Caco-2 (cell line): ENCODE results near the gene SEZ6L. TPM values are rescaled to one million over a fixed set of nuclear protein-coding genes. Genes with fewer than 3 reads are reported as not detected.

Experiments
- BruUV-seq: library from RNA; stranded (reverse); fragments of 400-500 nt; replicated peaks from 2 replicates; lab custom pipeline; 2021; lab: Mats Ljungman, UMichigan
- CTCF ChIA-PET: fragments of 300-600 bp; sonication (Branson Sonifier 250); formaldehyde crosslinking; loops from one replicate; lab custom pipeline; 2022; ENCODE audit warnings: antibody characterized with exemption; lab: Charles Lee
- POLR2A ChIA-PET: fragments of 300-600 bp; sonication (Branson Sonifier 250); formaldehyde crosslinking; loops from one replicate; lab custom pipeline; 2022; ENCODE audit warnings: antibody characterized with exemption; lab: Charles Lee
- DNase-seq, 2 experiments: peaks; one replicate each; pipeline versions ENCODE4 v3.0.0 to v3.0.0-alpha.2; 2020 to 2022
- H3K27me3 ChIP-seq: replicated peaks from 2 replicates; pipeline ENCODE4 v1.6.0; 2011; ENCODE audit warnings: low read length; ENCODE audit not compliant: control insufficient read depth, insufficient read depth
- H3K36me3 ChIP-seq: 2 replicates; pipeline ENCODE4 v1.5.1; 2011; ENCODE audit warnings: low read length; ENCODE audit not compliant: control insufficient read depth, insufficient read depth
- H3K4me1 ChIP-seq: fragments of 250-450 bp; sonication (Bioruptor Pico); 2 replicates; pipeline ENCODE4 v1.5.1; 2020; ENCODE audit warnings: mild to moderate bottlenecking
- H3K4me3 ChIP-seq: 2 replicates; pipeline ENCODE4 v1.5.1; 2011; ENCODE audit warnings: low read depth, mild to moderate bottlenecking, control low read depth, low read length
- H3K9me3 ChIP-seq: fragments of 250-450 bp; sonication (Bioruptor Pico); 2 replicates; pipeline ENCODE4 v1.5.1; 2020; ENCODE audit warnings: mild to moderate bottlenecking, moderate library complexity
- H3K27ac Mint-ChIP-seq: one replicate; pipeline ENCODE4 v1.8.0; 2022; ENCODE audit warnings: mixed read lengths; ENCODE audit not compliant: unreplicated experiment
- H3K27me3 Mint-ChIP-seq: one replicate; pipeline ENCODE4 v1.8.0; 2022; ENCODE audit warnings: mixed read lengths; ENCODE audit not compliant: insufficient read depth, unreplicated experiment
- H3K36me3 Mint-ChIP-seq: one replicate; pipeline ENCODE4 v1.8.0; 2022; ENCODE audit warnings: mild to moderate bottlenecking, mixed read lengths; ENCODE audit not compliant: insufficient read depth, unreplicated experiment
- H3K4me1 Mint-ChIP-seq: one replicate; pipeline ENCODE4 v1.8.0; 2022; ENCODE audit warnings: low read depth, mixed read lengths; ENCODE audit not compliant: unreplicated experiment
- H3K4me3 Mint-ChIP-seq: one replicate; pipeline ENCODE4 v1.8.0; 2022; ENCODE audit warnings: mild to moderate bottlenecking, moderate library complexity, mixed read lengths; ENCODE audit not compliant: unreplicated experiment
- H3K9me3 Mint-ChIP-seq: one replicate; pipeline ENCODE4 v1.8.0; 2022; ENCODE audit warnings: mixed read lengths; ENCODE audit not compliant: unreplicated experiment
- CTCF ChIP-seq, 2 experiments: fragments of 200-600 bp in 1 of 2; IDR thresholded peaks; 1 replicate in 1 of 2; 2 replicates in 1 of 2; pipeline versions ENCODE4 v1.5.1 to v1.8.0; 2011 to 2022; ENCODE audit warnings: antibody characterized with exemption in 1 of 2, control low read depth in 1 of 2, inconsistent platforms in 1 of 2, low read depth in 1 of 2, low read length in 1 of 2, mild to moderate bottlenecking in 1 of 2, moderate library complexity in 1 of 2; ENCODE audit not compliant: insufficient read depth in 1 of 2, severe bottlenecking in 1 of 2, unreplicated experiment in 1 of 2
- intact Hi-C: fragments of 100-400 bp; cut with micrococcal nuclease; formaldehyde crosslinking; loops from one replicate; pipeline ENCODE4 v1.10.0; 2022; ENCODE audit not compliant: unreplicated experiment
- total RNA-seq: library from RNA; stranded (reverse); gene quantifications from 2 replicates; pipeline ENCODE4 v1.2.3, GENCODE V29; 2022

Gene SEZ6L
- total RNA-seq, 1 experiment from 2014 or later, result not detected

- H3K9me3 Mint-ChIP-seq, result no peaks in the 10 kb centered on the region
- no peaks in the 10 kb centered on the region for H3K36me3 ChIP-seq
- no peaks in the 10 kb centered on the region for H3K4me1 Mint-ChIP-seq
- H3K36me3 Mint-ChIP-seq, result no peaks in the 10 kb centered on the region
- H3K27ac Mint-ChIP-seq, result no peak overlapping the region
- H3K4me3 ChIP-seq, result no peak overlapping the region
- ChIA-PET POLR2A (no interaction called here), CTCF (no interaction called here)
- H3K4me1 ChIP-seq, result no peaks in the 10 kb centered on the region
- intact Hi-C loops, result no loop called here
- BruUV-seq, result no TSS peak
- no peaks in the 10 kb centered on the region for H3K9me3 ChIP-seq
- no peak for TF ChIP-seq CTCF (IDR thresholded peaks at IDR 0.05; ENCODE audit: insufficient read depth in 1 of 2, low read depth in 1 of 2, low read length in 1 of 2, severe bottlenecking in 1 of 2, unreplicated experiment in 1 of 2)
- H3K27me3 ChIP-seq, result no peaks in the 10 kb centered on the region; the same call in 1 of the 2 replicates
- no peak overlapping the region for H3K4me3 Mint-ChIP-seq
- no peak for DNase-seq
- H3K27me3 Mint-ChIP-seq, result peaks cover 5% of the 10 kb centered on the region
Observed at GRCh38 chr22:26328221-26328620, 159.0 kb downstream of the SEZ6L start.

GRCh38 chr22:26330971-26331625, 161.8 kb downstream of the SEZ6L start:
- no peaks in the 10 kb centered on the region for H3K4me1 ChIP-seq
- no peaks in the 10 kb centered on the region for H3K36me3 Mint-ChIP-seq
- TF ChIP-seq CTCF (IDR thresholded peaks at IDR 0.05; ENCODE audit: insufficient read depth in 1 of 2, low read depth in 1 of 2, low read length in 1 of 2, severe bottlenecking in 1 of 2, unreplicated experiment in 1 of 2), result peak; percentile 83 to 85
- peak; percentile 63 to 76 for DNase-seq
- H3K27ac Mint-ChIP-seq, result no peak overlapping the region
- ChIA-PET POLR2A (no interaction called here), CTCF (interaction anchor here (0.6 to 1.4 kb wide), 13 partner anchors 10 to 869 kb away, joined by 3 to 13 read pairs (median 3); no protein-coding TSS in a partner anchor)
- H3K9me3 ChIP-seq, result no peaks in the 10 kb centered on the region
- no peak overlapping the region for H3K4me3 ChIP-seq
- peaks cover 3% of the 10 kb centered on the region for H3K27me3 Mint-ChIP-seq
- BruUV-seq, result no TSS peak
- H3K4me1 Mint-ChIP-seq, result no peaks in the 10 kb centered on the region
- H3K36me3 ChIP-seq, result no peaks in the 10 kb centered on the region
- no peak overlapping the region for H3K4me3 Mint-ChIP-seq
- H3K27me3 ChIP-seq, result no peaks in the 10 kb centered on the region; the same call in 1 of the 2 replicates
- intact Hi-C loops, result loop anchor here (2.0 to 5.0 kb wide), 2 partner anchors 159 to 552 kb away; no protein-coding TSS in a partner anchor
- H3K9me3 Mint-ChIP-seq, result no peaks in the 10 kb centered on the region

GRCh38 chr22:26333088-26333800, 164.0 kb downstream of the SEZ6L start:
- H3K9me3 ChIP-seq, result no peaks in the 10 kb centered on the region
- Mint-ChIP-seq H3K27ac (no peak overlapping the region), H3K36me3 (no peaks in the 10 kb centered on the region), H3K4me3 (no peak overlapping the region), H3K9me3 (no peaks in the 10 kb centered on the region), H3K4me1 (no peaks in the 10 kb centered on the region), H3K27me3 (peaks cover 3% of the 10 kb centered on the region)
- DNase-seq, result no peak
- ChIA-PET CTCF (no interaction called here), POLR2A (no interaction called here)
- BruUV-seq, result no TSS peak
- intact Hi-C loops, result loop anchor here (5.0 kb wide), 1 partner anchor 161 kb away; no protein-coding TSS in a partner anchor
- H3K27me3 ChIP-seq, result no peaks in the 10 kb centered on the region; the same call in 1 of the 2 replicates
- no peaks in the 10 kb centered on the region for H3K4me1 ChIP-seq
- H3K4me3 ChIP-seq, result no peak overlapping the region
- TF ChIP-seq CTCF (IDR thresholded peaks at IDR 0.05; ENCODE audit: insufficient read depth in 1 of 2, low read depth in 1 of 2, low read length in 1 of 2, severe bottlenecking in 1 of 2, unreplicated experiment in 1 of 2), result no peak
- H3K36me3 ChIP-seq, result no peaks in the 10 kb centered on the region
